Activated T-cell treated with anti-CD3 and anti-CD28 coated beads for 1 hour (primary cell): ENCODE measurements around the gene C1orf105.
A peak's percentile ranks its signal among the peaks of the same experiment; 100 is the strongest.
"Not testable (repeated sequence)": the region's sequence is repeated elsewhere in the genome, so short reads cannot be mapped to it uniquely, and the experiment has no call there.

Experiments used
- DNase-seq: peaks from one replicate; pipeline ENCODE4 v3.0.0-alpha.2; 2020; ENCODE audit warnings: low read depth

The C1orf105 gene

DNA sequence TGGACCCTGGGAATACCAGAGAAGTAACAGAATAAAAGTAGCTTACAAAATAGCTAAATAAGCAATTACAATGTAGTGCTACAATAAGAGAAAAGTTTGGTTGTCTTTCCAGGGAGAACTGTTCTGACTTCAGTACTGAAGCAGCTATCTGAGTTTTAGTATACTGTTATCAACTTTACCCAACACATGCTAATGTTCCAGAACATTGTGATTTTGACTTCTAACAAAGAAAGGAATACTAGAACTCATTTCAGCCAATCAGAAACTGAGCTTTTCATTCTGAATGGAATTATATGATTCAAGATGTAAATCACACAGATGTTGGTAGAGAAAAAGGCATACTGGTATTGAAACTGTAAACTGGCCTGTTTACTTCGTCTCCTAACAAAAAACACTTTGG lies at the start of gene C1orf105:
TSS of gene C1orf105 (plus strand) at position 301 of the 400 bp plus-strand sequence. CDS start 201 bp downstream, outside the sequence.
- DNase-seq, result no peak

- DNase-seq, result not testable (repeated sequence)
Measured at GRCh38 chr1:172371646-172372045, 48.8 kb upstream of the C1orf105 start.

GRCh38 chr1:172373864-172374263 lies 46.6 kb upstream of the C1orf105 start:
- DNase-seq, result no peak

DNA sequence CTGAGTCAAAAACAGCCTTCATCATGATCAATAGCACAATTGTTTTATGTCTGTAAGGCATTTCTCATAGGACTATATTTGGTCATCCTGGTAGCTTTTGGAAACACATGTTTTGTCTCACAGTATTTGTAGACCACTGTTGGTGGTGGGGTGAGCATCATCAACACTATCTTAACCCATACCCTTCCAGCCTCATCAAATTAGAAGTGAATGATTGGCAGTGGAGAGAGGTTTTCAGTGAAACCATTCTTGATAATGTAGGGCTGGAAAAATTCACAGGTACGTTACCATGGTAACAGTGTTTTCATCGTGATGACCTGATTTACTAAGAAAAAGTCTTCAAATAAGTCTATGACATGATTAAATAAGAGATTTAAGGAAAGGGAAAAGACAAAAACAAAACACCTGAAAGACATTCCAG lies 45.3 kb upstream of the C1orf105 start:
- no peak for DNase-seq

DNA sequence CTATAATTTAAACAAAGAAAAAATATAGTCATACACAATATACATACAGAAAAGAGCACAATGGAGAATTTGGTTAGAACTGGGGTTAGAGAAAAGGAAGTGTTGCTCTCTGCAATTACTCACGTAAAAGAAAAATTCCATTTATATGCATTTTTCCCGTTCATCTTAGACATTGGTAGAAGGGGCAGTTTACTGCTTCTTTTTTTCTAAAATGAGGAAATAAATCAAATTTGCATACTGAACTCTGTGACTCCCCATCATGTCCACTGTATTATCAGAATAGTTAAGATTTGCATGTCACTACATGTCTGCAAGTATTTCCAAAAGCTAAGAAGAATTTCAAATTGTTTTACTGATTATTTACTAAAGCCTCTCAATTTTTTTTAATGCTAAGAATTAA lies 44.1 kb upstream of the C1orf105 start:
- no peak for DNase-seq

- DNase-seq, result no peak
Measured at GRCh38 chr1:172377565-172377964, 42.9 kb upstream of the C1orf105 start.

DNA sequence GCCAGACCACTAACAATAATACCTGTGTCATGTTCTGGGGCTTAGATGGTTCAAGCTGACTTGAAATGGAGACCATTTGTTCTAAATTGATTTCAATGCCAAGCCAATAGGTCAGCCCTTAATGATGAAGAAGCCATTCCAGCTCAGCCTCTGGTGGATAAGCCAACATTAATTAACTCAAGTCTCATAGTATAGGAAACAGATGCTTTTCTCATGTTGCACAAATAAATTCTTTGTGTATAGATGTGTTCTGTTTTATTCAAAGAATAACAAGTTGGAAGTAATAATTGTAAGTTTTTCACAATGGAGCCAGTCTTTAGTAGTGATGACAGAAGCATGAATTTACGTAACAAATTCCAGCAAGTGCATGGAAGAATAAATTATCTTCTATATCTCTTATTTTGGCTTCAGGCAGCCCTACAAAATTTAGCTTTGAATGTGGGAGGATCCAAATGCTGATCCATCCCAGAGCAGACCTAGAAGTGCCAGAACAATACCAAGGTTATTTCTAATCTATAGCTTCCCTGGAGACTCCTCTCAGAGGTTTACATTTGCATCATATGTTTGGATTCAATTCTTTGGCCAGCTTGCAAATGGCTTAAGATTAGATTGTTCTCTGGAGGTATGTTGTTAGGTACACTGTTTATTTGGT lies 42.2 kb upstream of the C1orf105 start:
- DNase-seq, result no peak

DNA sequence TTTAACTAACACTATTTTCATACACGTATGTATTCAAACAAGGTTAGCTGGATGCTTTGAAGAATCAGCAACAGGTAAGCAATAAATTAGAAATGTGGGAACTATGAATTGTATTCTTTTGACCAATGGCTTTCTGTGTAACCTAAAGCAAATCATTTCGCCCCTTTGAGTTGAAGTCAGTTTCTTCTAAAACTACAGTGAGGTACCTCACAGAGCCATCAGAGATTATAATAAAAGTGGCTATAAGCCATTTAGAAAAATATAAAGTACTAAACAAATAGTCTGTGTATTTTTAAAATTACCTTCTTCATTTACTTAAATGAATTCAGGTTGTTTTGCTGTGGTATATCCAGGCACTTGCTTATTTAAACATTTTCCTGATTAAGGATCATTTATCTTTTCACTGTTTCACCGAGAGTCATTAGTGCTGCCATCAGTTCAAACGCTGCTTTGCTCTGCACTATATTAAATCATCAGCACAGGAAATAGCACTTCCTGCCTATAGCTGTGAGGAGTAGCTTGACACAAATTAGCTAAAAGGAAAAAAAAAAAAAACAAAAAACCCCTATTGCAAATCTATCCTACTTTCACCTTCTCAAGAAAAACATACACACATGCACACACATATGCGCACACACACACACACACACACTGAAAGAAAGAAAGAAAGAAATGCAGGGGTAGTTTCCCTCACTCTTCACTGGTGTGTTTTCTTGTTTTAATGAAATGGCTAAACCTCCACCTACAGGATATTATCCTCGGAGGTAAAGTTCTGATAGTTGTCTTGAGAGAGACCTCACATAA lies 39.8 kb upstream of the C1orf105 start:
- no peak for DNase-seq

GRCh38 chr1:172381946-172382345 lies 38.5 kb upstream of the C1orf105 start:
- DNase-seq, result no peak

- DNase-seq, result no peak
Measured at GRCh38 chr1:172382406-172382805, 38.1 kb upstream of the C1orf105 start.

- no peak for DNase-seq
Measured at GRCh38 chr1:172382990-172383389, 37.5 kb upstream of the C1orf105 start.

DNA sequence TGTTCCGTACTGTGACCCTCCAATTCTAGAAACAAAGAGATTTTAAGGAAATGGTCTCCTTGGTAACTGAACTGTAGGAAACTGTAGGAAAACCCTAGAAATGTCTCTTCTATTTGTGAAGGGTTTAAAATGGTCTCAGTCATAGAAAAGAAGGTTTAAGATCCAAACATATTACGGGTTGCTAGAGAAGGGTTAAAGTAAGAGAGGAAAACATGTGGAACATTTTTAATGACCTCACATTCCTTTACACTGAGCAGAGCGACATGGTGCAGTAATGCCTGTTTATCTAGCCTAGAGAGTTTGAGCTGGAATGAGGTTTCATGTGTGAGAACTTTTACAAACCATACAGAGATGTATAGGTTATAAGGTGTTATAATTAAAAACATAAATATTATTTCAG lies 36.9 kb upstream of the C1orf105 start:
- DNase-seq, result no peak

DNA sequence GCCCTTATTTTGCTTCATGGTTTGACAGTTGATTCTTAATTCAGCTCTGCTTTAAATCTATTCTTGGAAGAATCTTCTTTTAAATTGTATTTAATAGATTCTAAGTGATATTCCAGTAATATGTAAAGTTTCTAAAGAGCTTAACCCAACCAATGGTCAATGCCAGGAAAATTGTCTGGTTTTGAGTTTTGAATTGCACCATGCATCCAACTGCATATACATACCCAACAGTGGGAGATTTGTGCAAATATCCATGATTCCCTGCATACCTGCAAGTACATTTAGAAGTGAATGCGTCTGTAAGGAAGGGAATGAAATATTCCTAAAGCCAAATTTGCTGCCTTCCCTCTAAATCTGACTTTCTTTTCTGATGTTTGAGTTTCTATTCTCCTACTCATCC lies 35.8 kb upstream of the C1orf105 start:
- no peak for DNase-seq

GRCh38 chr1:172386046-172386445 lies 34.4 kb upstream of the C1orf105 start:
- DNase-seq, result no peak

DNA sequence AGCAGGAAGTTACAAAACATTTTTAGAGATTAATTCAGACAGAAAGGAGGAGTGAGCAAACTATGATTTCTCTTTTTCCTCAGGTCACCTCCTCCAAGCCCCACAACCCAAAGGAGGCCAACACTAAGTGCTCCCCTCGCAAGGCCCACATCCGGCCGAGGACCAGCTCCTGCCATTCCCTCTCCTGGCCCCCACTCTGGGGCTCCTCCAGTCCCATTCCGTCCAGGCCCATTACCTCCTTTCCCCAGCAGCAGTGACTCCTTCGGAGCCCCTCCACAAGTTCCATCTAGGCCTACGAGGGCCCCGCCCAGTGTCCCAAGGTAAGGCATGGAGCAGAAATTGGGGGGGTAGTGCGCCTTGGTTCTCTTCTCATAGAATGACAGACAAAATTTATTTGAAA lies 32.0 kb upstream of the C1orf105 start:
- DNase-seq, result no peak

- DNase-seq, result no peak
Measured at GRCh38 chr1:172390301-172390682, 30.2 kb upstream of the C1orf105 start.

DNA sequence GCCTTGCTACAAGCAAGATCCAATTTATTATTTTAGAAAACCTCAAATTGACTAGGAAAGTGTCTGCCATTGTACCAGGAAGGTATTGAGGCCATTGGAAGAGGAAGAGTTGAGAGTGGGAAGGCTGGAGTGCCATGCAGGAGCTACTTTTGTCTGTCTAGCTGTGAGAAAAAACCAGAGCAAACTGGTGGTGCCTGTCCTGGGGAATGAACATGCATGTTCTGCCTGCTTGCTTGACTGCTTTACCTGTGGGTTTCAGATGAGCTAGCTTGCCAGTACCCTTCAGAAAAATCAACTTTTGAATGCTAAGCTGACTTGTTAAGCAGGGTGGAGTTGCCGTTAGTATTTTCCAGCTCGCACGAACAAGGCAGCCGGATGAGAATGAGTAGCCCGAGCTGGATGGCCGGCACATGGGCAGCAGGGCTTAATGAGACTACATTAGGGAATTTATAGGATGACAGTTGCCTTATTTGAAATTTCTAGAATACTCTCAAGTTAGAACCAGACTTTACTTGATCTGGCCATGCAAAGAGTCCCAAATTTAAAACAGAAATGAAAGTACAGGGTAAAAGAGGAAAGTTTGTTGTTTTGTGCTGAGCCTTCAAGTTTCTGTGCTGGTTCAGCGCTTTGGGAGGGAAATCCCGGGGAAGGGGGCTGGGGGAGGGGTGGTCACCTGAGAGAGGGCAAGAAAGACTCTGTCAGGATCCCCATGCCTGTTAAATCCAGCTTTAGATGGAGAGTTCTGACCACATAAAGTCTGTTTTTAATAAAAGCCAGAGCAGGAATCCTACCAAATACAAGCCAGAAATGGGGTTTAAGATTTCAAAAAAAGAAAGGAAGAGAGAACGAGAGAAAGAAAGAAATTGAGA lies 29.6 kb upstream of the C1orf105 start:
- DNase-seq, result no peak

- DNase-seq, result no peak
Measured at GRCh38 chr1:172391976-172392375, 28.5 kb upstream of the C1orf105 start.

GRCh38 chr1:172393354-172393753 lies 27.1 kb upstream of the C1orf105 start:
- DNase-seq, result no peak

- DNase-seq, result peak; percentile 50
Measured at GRCh38 chr1:172394141-172394751, 26.2 kb upstream of the C1orf105 start.

DNA sequence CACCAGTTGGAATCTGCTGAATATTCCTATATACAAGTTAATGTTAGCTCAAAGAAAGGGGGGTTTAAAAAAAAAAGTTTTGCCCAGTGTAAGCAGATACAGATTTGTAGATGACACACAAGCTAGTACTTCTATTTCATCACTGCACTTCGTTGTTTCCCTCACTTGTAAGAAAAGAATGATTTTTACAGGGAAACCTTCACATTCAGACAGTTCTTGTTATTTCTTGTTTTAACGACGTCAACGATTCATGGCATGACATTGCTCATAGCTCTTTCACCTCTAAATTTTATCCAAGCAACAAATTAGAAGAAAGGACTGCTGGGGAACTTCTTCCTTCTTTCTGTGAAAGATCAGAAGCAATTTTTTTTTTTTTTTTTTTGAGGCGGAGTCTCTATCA lies 25.7 kb upstream of the C1orf105 start:
- DNase-seq, result no peak

- no peak for DNase-seq
Measured at GRCh38 chr1:172395576-172395975, 24.9 kb upstream of the C1orf105 start.
